Measurements from ENCODE around the gene RNF41. TPM values are rescaled to one million over a fixed set of nuclear protein-coding genes. Genes with fewer than 3 reads are reported as not detected.

Gene RNF41
- total and polyA plus RNA-seq, 2 of the 13 experiments (the other 11 are each of a cell fraction or from before 2014, with no cell fraction given) = 27.1 to 39.4 TPM

DNA sequence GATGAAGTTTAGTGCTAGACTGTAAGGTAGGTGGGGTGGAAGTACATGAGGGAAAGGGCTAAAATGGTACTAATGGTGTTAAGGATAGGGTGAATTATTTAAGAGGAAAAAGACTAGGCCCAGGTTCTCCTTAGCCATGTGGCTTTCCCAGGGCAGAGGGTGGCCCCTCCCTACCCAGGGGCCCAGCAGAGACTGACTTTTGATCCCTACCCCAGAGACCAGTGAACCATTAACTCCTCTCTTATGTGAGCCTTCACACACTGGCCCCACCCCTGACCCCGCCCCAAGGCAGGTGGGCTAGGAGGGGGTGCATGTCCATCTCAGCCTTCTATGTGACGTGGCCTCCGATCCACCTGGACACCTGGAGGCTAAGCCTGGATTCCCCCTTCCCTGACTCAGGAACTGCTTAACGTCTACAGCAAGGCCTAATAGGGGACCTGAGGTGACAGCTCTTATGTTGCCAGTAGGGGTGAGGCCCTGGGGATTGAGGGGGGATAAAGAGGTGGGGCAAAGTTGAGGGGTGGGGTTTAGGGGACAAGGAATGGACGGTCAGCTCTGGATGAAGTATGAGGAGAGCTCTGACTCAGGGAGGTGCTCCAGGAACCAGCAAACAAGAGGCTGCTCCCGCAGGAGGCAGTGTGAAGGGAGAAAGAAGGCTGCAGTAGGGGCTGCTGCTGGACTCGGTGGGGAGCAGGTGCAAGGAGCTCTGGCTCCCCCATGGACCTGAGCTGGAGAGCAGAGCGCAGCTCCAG is 8.9 kb upstream of the RNF41 start (continued):
- TF ChIP-seq MAZ (IDR thresholded peaks at IDR 0.05; ENCODE audit: borderline replicate concordance, low read depth, low read length) (peak; percentile 40; the same call in 1 of the 2 replicates), MAZ (CRISPR knock-in tag; IDR thresholded peaks at IDR 0.05; ENCODE audit: low read depth) (no peak; the same call in 1 of the 2 replicates), KMT2A (CRISPR knock-in tag; IDR thresholded peaks at IDR 0.05) (peak; percentile 17; the same call in 1 of the 2 replicates), JUN (CRISPR knock-in tag; IDR thresholded peaks at IDR 0.05) (peak; percentile 68; the same call in 1 of the 2 replicates), CCAR2 (optimal IDR thresholded peaks at IDR 0.05; ENCODE audit: low read depth, low read length) (peak; percentile 29), GABPA (IDR thresholded peaks at IDR 0.05; ENCODE audit: low read depth, low read length) (no peak), GABPA (CRISPR knock-in tag; IDR thresholded peaks at IDR 0.05; ENCODE audit: low read depth) (peak; percentile 35; the same call in 1 of the 2 replicates), TGIF2 (CRISPR knock-in tag; IDR thresholded peaks at IDR 0.05) (0 out of 2 replicates have a peak, but pooled peaks have one; percentile 12), CEBPG (CRISPR knock-in tag; IDR thresholded peaks at IDR 0.05) (no peak), GTF2F1 (IDR thresholded peaks at IDR 0.05; ENCODE audit: low read length) (no peak), HOXA3 (CRISPR knock-in tag; IDR thresholded peaks at IDR 0.05) (peak; percentile 71; the same call in 1 of the 2 replicates), SUZ12 (IDR thresholded peaks at IDR 0.05; ENCODE audit: low read depth, low read length) (no peak), KAT7 (CRISPR knock-in tag; IDR thresholded peaks at IDR 0.05; ENCODE audit: borderline replicate concordance) (peak; percentile 7; the same call in 1 of the 2 replicates), SCMH1 (CRISPR knock-in tag; IDR thresholded peaks at IDR 0.05; ENCODE audit: borderline replicate concordance) (no peak)
- TF ChIP-seq, protein P1, sequence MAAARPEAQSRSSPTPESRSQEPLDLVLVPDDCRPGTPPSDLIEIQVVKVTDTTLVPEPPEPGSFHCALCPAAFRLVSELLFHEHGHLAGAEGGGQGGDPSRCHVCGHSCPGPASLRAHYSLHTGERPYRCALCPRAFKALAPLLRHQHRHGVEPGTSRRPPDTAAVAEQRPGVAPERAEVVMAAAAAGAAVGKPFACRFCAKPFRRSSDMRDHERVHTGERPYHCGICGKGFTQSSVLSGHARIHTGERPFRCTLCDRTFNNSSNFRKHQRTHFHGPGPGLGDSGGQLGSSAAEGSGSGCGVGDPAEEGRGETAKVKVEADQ (CRISPR knock-in tag; IDR thresholded peaks at IDR 0.05; ENCODE audit: borderline replicate concordance) = peak; percentile 58; the same call in 1 of the 2 replicates
- TF ChIP-seq, protein P2, sequence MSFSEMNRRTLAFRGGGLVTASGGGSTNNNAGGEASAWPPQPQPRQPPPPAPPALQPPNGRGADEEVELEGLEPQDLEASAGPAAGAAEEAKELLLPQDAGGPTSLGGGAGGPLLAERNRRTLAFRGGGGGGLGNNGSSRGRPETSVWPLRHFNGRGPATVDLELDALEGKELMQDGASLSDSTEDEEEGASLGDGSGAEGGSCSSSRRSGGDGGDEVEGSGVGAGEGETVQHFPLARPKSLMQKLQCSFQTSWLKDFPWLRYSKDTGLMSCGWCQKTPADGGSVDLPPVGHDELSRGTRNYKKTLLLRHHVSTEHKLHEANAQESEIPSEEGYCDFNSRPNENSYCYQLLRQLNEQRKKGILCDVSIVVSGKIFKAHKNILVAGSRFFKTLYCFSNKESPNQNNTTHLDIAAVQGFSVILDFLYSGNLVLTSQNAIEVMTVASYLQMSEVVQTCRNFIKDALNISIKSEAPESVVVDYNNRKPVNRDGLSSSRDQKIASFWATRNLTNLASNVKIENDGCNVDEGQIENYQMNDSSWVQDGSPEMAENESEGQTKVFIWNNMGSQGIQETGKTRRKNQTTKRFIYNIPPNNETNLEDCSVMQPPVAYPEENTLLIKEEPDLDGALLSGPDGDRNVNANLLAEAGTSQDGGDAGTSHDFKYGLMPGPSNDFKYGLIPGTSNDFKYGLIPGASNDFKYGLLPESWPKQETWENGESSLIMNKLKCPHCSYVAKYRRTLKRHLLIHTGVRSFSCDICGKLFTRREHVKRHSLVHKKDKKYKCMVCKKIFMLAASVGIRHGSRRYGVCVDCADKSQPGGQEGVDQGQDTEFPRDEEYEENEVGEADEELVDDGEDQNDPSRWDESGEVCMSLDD (CRISPR knock-in tag; IDR thresholded peaks at IDR 0.05; ENCODE audit: borderline replicate concordance) = no peak
- TF ChIP-seq, protein P3, sequence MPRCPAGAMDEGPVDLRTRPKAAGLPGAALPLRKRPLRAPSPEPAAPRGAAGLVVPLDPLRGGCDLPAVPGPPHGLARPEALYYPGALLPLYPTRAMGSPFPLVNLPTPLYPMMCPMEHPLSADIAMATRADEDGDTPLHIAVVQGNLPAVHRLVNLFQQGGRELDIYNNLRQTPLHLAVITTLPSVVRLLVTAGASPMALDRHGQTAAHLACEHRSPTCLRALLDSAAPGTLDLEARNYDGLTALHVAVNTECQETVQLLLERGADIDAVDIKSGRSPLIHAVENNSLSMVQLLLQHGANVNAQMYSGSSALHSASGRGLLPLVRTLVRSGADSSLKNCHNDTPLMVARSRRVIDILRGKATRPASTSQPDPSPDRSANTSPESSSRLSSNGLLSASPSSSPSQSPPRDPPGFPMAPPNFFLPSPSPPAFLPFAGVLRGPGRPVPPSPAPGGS (CRISPR knock-in tag; IDR thresholded peaks at IDR 0.05) = 0 out of 2 replicates have a peak, but pooled peaks have one; percentile 43
- TF ChIP-seq, protein P4, sequence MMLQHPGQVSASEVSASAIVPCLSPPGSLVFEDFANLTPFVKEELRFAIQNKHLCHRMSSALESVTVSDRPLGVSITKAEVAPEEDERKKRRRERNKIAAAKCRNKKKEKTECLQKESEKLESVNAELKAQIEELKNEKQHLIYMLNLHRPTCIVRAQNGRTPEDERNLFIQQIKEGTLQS (CRISPR knock-in tag; IDR thresholded peaks at IDR 0.05) = no peak
- TF ChIP-seq, protein P5, sequence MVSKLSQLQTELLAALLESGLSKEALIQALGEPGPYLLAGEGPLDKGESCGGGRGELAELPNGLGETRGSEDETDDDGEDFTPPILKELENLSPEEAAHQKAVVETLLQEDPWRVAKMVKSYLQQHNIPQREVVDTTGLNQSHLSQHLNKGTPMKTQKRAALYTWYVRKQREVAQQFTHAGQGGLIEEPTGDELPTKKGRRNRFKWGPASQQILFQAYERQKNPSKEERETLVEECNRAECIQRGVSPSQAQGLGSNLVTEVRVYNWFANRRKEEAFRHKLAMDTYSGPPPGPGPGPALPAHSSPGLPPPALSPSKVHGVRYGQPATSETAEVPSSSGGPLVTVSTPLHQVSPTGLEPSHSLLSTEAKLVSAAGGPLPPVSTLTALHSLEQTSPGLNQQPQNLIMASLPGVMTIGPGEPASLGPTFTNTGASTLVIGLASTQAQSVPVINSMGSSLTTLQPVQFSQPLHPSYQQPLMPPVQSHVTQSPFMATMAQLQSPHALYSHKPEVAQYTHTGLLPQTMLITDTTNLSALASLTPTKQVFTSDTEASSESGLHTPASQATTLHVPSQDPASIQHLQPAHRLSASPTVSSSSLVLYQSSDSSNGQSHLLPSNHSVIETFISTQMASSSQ (IDR thresholded peaks at IDR 0.05; ENCODE audit: low read depth) = peak; percentile 87
- TF ChIP-seq, protein P5 (CRISPR knock-in tag; IDR thresholded peaks at IDR 0.05; ENCODE audit: borderline replicate concordance) = peak; percentile 90

All from HepG2 (cell line).